Measurements from ENCODE around the gene UBE4B. TPM values are rescaled to one million over a fixed set of nuclear protein-coding genes. Genes with fewer than 3 reads are reported as not detected.
A peak's percentile ranks its signal among the peaks of the same experiment; 100 is the strongest.
"Not testable (repeated sequence)": the region's sequence is repeated elsewhere in the genome, so short reads cannot be mapped to it uniquely, and the experiment has no call there.

Gene UBE4B
- 10 to 100 TPM; 42.9 to 47.8 TPM for total RNA-seq
- long read RNA-seq, partial matches to known transcripts: 15 of 16 reads
- long read RNA-seq, other reads (novel, unspliced or antisense): 1 of 16 reads

- intact Hi-C loops (cut with DNase I): loop anchor here (1.0 to 10.0 kb wide), 2 partner anchors 78 to 82 kb away; no protein-coding TSS in a partner anchor
- ATAC-seq: peak; percentile 100
- peak; percentile 99 for DNase-seq
Observed at GRCh38 chr1:10032590-10033358, at the start of gene UBE4B. UBE4B (plus strand) TSS chr1:10032958; CDS start chr1:10033671, 713 bp downstream.

DNA sequence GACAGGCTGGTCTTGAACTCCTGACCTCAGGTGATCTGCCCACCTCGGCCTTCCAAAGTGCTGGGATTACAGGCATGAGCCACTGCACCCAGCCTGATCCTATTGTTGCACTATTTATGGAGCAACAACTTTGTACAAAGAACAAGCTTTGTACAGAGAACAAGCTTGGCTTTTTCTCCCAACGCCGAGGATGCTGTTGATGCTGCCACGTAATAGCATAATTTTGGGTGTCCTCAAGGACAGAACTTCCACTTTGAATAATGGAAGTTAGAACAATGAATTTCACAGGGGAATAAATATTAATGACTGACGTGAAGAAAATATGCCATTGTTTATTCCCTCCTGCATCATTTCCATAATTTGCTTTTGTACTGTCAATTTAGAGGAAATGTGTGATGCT, 48.5 kb upstream of the UBE4B start:
- intact Hi-C loops (cut with DNase I): no loop called here
- DNase-seq (no peak), ATAC-seq (no peak)

DNA sequence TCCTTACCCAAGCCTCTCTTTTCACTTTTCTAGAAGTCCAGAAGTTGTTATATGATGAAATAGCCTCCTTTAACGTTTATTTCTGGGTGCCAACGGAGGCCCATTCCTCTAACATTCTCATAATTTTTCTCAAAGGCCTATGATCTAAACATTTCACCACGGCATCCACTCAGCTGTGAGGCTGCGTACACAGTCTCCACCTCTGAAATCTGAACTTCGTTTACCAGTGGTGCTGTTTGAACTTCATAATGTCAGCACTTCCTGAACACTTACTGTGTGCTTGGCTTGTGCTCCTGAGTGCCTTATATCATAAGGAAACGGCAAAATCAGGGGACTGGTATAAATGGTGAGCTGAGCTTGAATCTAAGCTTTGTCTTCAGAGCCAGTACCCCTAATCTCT, 47.8 kb upstream of the UBE4B start:
- DNase-seq (no peak), ATAC-seq (no peak)
- intact Hi-C loops (cut with DNase I): no loop called here

GRCh38 chr1:9989773-9990172, 43.0 kb upstream of the UBE4B start:
- ATAC-seq: no peak
- no peak for DNase-seq
- intact Hi-C loops (cut with DNase I): no loop called here

DNA sequence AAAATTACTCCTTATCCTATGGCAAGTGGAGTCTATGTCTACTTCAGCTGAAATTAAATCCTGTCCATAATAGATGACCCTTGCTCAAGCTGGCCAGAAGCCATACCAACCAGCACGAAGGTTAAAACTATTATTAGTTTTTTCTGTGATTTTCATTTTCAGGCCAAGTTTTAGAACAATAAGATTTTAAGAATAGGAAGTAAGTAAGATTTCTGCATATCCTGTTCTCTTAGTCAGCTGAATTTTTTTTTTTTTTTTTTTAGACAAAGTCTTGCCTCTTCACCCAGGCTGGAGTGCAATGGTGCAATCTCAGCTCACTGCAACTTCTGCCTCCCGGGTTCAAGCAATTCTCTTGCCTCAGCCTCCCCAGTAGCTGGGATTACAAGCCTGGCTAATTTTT, 41.8 kb upstream of the UBE4B start:
- ATAC-seq (peak; percentile 57 to 69), DNase-seq (peak; percentile 65)
- intact Hi-C loops (cut with DNase I): no loop called here

- intact Hi-C loops (cut with DNase I): no loop called here
- DNase-seq (no peak), ATAC-seq (no peak)
Observed at GRCh38 chr1:9992910-9993309, 39.8 kb upstream of the UBE4B start.

GRCh38 chr1:9993561-9994075, 39.1 kb upstream of the UBE4B start:
- intact Hi-C loops (cut with DNase I): no loop called here
- ATAC-seq (no peak), DNase-seq (no peak)

DNA sequence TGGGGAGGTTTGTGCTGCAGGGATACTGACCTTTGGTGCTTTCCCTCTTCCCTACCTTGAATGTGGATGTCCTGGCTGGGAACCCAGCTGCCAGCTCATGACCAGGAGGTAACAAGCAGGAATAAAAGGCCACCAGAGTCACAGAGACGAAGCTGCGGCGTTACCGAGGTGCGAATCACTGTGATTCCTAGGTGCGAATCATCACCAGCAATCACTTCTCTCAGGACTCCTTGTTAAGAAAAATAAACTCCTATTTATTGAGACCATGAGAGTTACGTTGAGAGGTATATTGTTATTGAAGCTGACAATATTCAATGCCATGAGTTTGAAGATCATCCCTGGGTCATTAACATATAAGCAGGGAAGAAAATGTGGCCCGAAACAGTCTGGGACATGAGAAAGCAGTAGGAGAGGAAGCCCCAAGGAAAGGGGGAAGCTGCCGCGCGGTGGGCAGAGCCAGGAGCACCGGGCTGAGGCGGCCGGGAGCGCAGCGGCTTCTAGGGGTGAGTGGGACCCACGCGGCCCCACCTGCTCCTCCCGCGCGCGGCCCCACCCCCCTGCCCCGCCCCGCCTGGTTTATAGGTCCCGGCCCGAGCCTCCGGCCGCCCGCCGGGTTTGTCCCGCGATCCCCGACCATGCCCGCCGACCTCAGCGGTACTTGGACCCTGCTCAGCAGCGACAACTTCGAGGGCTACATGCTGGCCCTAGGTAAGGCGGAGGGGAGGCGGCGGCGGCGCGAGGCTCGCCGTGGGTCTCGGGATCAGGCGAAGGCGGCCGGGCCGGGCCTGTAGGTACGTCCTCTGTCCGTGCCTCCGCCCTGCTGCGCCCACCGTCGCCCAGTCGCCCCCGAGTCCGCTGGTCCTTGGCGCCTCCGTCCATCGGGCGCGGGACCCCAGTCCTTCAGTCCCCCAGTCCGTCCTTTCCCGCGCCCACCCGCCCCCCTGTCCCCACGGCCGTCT, 35.9 kb upstream of the UBE4B start, which contains the start of gene RBP7:
RBP7 (plus strand) TSS at position 605 of the 959 bp plus-strand sequence; CDS start at position 636, 31 bp downstream.
- ATAC-seq (peak; percentile 62 to 82), DNase-seq (peak; percentile 31)
- intact Hi-C loops (cut with DNase I): no loop called here

DNA sequence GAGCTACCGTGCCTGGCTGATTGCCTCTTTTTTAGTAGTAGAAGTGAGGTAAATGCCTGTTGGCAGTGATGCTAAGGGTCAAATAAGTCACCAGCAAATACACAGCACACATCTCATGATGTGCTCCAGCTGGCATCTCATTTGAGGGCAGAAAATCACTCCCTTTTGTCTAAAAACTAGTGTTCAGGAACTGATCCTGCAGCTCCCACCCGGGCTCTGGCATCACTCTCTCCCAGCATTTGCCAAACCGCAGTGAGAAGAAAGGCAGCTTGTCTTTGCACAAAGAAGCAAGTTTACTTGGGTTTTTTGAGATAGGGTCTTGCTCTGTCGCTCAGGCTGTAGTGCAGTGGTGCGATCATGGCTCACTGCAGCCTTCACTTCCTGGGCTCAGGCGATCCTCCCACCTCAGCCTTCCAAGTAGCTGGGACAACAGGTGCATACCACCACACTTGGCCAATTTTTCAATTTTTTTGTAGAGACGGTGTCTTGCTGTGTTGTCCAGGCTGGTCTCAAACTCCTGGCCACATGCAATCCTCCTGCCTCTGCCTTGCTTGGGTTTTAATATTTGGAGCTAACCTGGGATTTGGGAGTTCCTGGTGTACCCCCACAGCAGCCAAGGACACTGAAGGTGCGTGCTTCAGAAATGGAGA, 31.6 kb upstream of the UBE4B start:
- ATAC-seq: no peak
- no peak for DNase-seq
- intact Hi-C loops (cut with DNase I): no loop called here

- ATAC-seq; DNase-seq; intact Hi-C loops (cut with DNase I): not testable (repeated sequence)
Observed at GRCh38 chr1:10005248-10005647, 27.5 kb upstream of the UBE4B start.

DNA sequence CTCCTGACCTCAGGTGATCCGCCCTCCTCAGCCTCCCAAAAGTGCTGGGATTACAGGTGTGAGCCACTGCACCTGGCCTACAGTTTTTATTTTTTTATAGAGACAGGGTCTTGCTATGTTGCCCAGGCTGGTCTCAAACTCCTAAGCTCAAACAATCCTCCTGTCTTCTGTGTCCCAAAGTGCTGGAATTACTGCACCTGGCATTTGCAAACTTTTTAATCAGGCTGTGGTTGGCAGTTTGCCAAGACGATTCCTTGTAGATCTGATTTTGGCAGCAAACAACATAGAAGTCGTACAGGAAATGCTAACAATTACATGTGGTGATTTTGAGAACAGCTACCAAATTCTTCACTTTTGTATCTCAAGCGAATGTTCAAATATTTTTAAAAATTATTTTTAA, 25.6 kb upstream of the UBE4B start:
- DNase-seq (peak; percentile 28), ATAC-seq (no peak)
- intact Hi-C loops (cut with DNase I): no loop called here

DNA sequence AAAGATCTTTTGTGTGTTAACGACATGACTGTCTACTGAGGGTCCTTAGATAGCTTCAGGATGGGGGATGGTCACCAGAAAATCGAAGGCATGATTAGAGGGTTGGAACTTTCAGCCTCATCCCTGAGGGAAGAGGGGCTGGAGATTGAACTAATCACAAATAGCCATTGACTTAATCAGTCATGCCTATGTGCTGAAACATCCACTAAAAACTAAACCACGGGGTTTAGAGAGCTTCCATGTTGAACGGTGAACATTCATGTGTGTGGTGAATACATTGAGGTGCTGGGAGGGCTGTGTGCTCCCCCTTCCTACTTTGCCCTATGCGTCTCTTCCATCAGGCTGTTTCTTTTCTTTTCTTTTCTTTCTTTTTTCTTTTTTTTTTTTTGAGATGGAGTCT, 18.7 kb upstream of the UBE4B start:
- DNase-seq: no peak
- ATAC-seq: no peak
- intact Hi-C loops (cut with DNase I): no loop called here

DNA sequence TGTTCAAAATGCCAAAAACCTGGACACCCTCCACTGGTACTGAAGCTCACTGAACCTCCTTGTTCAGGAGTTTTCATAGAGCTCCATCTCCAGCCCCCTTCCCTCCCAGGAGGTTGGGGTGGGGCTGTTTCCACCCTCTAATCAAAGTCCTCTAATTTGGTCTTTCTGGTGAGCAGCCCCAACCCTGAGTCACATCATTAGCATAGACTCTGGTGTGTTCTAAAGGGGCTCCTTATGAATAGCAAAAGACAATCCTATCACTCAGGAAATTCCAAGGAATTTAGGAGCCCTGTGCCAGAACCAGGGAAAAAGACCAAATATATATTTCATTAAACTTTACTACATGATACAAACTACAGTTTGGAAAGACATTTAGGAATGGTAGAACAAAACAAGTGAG, 13.2 kb upstream of the UBE4B start:
- no peak for ATAC-seq
- no peak for DNase-seq
- intact Hi-C loops (cut with DNase I): no loop called here

DNA sequence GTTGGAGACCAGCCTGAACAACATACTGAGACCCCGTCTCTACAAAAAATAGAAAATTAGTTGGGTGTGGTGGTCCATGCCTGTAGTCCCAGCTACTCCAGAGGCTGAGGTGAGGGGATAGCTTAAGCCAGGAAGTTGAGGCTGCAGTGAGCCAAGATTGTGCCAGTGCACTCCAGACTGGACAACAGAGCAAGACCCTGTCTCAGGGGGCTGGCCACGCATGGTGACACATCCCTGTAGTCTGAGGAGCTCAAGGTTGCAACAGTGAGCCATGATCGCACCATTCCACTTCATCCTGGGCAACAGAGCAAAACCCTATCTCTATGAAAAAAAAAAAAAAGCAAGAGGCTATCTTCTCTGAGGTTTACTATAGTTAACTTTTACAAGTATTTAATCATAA, 12.7 kb upstream of the UBE4B start:
- intact Hi-C loops (cut with DNase I): no loop called here
- no peak for DNase-seq
- ATAC-seq: no peak

- DNase-seq; ATAC-seq; intact Hi-C loops (cut with DNase I): not testable (repeated sequence)
Observed at GRCh38 chr1:10020678-10021077, 12.1 kb upstream of the UBE4B start.

- ATAC-seq; intact Hi-C loops (cut with DNase I); DNase-seq: not testable (repeated sequence)
Observed at GRCh38 chr1:10021992-10022391, 10.8 kb upstream of the UBE4B start.

DNA sequence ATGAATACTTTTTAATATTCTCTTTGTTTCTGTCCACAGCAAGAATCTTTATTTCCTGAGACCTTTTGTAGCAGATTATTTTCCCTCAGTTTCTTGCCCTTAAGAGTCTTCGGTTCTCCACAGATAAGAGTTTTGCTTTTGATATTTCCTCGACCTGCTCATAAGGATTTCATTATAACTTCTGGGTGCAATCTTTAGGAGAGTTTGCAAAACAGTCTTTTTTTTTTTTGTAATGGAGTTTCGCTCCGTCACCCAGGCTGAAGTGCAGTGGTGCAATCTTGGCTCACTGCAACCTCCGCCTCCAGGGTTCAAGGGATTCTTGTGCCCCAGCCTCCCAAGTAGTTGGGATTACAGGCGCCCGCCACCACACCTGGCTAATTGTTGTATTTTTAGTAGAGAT, 10.1 kb upstream of the UBE4B start:
- intact Hi-C loops (cut with DNase I): no loop called here
- no peak for DNase-seq

DNA sequence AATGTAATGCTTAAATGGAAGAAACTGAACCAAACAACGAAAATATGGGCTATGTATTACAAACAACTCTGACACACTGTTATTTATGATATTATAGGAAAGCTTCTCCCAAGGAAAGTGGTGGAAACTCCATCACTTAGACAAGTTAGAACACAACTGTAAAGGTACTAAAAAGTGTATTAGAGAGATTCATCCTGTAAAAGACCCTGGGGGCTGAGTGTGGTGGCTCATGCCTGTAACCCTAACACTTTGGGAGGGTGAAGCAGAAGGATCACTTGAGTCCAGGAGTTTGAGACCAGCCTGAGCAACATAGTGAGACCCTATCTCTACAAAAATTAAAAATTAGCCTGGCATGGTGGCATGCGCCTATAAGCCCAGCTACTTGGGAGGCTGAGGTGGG, 7.4 kb upstream of the UBE4B start:
- intact Hi-C loops (cut with DNase I): no loop called here
- ATAC-seq: no peak
- DNase-seq: no peak

More for the DNA sequence above, 10.1 kb upstream of the UBE4B start:
- no peak for ATAC-seq

GRCh38 chr1:10027027-10027426, 5.7 kb upstream of the UBE4B start:
- no peak for ATAC-seq
- intact Hi-C loops (cut with DNase I): no loop called here
- DNase-seq: no peak

Measured in left cardiac atrium (tissue), 4 donors.